GM19023 (cell line): ENCODE measurements around the gene COX19.
A peak's percentile ranks its signal among the peaks of the same experiment; 100 is the strongest.
"Not testable (repeated sequence)": the region's sequence is repeated elsewhere in the genome, so short reads cannot be mapped to it uniquely, and the experiment has no call there.

ENCODE experiments used
- ATAC-seq: cut with Tn5 transposase; IDR thresholded peaks from one replicate; pipeline ENCODE4 v1.9.1; 2021; ENCODE audit warnings: mild to moderate bottlenecking, moderate library complexity; ENCODE audit not compliant: unreplicated experiment

Gene COX19

DNA sequence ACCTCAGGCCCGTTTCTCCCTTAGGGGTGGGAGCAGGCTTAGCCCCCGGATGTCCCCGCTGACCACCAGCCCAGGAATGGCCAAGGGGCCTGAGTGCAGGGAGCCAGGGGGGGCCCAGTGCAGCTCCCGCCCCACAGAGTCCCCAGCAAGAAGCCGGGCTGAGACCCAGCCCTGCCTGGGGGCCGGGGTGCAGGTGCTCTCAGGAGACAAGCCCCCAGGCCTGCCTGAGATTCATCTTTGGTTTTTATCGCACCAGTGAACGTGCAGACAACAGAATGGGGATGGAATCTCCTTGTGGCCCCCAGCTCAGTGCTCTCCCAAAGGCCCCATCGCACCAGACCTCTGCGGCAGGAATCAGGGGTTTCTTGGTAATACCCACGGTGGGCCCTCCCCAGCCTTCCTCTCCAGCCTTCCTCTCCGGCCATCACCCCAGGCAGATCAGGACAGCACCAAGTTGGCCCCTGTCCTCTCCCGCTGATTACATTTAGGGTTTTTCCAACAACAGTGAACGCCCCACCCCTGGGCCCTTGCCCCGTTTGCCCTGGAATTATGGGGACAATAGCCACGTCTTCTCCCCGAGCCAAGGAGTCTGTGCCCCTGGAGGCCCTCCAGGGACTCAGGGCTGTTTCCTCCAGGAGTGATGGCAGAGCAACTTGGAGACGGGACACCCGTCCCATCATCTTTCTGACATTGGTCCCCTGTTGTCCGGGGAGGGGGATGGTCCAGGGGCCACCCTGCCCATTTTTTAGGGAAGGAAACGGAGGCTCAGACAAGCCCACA, 43.3 kb downstream of the COX19 start:
- ATAC-seq = no peak

DNA sequence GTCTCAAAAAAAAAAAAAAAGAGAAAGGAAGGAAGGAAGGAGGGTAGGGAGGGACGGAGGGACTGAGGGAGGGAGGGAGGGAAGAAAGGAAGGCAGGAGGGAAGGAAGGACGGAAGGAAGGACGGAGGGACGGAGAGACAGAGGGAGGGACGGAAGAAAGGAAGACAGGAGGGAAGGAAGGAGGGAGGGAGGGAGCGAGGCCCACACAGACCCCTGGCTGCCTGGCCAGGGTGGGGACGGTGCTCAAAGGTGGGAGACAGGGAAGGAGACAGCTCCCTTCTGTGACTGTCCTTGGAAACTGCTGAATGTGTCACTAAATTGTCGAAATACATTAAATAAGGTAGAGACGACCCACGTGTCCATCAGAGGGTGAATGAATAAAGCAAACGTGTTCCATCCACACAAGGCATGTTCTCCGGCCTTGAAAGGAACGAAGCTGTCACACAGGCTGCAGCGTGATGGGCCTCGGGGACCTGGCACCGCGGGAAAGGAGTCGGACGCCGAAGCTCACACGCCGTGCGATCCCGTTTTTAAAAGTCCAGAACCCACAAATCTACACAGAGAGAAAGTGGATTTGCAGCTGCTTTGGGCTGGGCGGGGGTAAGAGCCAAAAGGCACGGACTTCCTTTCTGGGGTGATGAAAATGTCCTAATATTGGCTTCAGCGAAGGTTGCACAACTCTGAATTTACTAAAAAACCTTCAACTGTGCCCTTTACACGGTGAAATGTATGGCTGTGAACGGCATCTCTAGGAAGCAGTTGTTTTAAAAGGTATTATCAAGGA, 44.2 kb downstream of the COX19 start:
- ATAC-seq = no peak

DNA sequence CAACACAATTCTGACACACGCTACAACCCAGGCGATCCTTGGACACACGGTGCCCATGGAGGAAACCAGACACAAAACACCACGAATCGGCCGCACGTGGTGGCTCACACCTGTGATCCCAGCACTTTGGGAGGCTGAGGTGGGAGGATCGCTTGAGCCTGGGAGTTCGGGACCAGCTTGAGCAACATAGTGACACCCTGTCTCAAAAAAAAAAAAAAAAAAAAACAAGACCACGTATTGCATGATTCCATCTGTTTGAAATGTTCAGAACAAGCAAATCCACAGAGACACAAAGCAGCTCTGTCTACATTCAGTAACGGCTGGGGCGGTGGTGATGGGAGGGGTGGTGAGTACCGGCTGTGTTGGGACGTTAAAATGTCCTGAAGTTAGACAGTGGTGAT, 46.0 kb downstream of the COX19 start:
- ATAC-seq = no peak

DNA sequence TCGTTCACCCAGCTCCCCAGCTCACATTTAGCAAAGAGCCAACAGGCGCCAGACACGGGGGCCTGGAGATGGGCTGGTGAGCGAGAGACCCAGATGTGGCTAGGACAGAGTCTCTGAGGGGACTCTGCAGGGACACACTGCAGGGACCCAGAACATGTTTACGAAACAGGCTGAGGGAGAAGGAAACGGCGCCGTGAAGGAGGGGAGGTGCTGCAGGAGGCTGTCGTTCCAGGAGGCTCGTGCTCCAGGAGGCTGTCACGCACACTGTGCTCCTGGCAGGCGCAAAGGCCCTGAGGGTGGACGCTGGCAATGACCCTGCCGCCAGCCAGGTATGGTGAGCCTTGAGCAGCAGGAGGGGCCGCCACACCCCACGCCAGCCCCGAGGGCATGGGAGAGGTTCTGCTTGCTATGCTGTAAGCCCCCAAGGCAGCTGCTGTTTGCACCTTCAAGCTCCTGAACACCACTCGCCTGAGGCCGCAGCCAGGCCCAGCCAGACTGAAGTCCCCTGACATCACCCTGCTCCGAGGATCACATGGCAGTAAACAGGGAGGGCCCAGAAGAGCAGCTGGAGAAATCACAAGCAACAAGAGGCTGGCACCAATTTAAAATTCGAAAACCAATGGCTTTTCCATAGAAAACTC, 48.2 kb downstream of the COX19 start:
- no peak for ATAC-seq

DNA sequence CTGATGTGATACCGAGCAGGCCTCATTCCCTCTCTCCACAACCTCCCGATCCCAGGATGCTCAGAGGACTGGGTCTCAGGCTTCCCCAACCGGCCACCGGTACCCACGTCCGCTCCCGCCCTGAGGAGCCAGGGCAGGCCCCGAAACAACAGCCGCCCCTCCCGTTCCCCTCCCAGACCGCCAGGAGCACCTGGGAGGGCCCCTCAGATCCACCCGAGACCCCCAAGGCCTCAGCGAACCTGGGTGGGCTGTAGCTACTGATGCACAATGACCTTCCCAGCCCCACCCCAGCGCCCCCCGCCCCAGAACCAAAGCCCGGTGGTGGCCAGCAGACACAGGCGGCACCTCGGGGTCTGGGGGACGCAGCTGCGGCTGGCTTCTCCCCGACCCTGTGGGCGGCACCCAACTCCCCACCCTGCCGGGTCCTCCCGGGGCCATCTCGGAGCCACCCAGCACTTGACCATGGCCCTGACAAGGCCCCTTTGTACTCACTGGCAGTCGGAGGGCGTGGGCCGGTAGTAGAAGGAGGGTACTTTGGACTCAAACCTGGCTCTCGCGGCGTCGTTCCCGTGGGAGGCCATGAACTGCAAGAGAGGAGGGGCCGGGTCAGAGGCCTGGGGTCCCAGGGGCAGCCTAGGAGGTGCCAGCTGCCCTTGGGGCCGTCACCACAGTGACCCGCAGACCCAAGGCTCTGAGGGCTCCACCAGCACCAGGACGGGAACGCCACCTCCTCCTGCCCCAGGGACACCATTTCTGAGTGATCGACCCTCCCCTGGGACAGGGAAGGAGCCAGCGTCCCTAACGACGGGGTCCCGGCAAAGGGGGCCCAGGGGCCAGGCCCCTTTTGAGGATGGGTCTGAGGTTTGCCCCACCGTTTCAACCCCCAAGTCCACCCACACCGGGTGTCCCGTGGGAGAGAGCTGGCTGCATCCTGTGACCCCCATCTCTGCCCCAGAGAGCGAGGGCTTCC, 49.0 kb downstream of the COX19 start:
- no peak for ATAC-seq

DNA sequence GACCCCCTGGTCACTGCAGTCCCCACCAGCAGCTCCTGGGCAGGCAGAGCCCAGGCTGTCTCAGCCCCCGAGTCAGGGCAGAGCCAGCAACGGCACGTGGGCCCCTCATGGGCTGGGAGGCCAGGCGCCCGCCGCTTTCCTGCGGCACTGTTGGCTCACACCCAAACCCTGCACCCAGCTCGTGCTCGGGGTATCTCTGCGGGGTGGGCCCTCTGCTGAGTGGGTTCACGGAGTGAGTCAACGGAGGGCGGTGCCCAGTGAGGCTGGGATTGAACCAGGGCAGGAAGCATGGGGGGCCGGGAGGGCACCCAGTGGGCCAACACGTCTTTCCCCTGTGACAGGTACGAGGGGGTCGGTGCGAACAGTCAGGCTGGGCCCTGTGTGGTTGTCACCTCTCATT, 49.7 kb downstream of the COX19 start:
- ATAC-seq = no peak

DNA sequence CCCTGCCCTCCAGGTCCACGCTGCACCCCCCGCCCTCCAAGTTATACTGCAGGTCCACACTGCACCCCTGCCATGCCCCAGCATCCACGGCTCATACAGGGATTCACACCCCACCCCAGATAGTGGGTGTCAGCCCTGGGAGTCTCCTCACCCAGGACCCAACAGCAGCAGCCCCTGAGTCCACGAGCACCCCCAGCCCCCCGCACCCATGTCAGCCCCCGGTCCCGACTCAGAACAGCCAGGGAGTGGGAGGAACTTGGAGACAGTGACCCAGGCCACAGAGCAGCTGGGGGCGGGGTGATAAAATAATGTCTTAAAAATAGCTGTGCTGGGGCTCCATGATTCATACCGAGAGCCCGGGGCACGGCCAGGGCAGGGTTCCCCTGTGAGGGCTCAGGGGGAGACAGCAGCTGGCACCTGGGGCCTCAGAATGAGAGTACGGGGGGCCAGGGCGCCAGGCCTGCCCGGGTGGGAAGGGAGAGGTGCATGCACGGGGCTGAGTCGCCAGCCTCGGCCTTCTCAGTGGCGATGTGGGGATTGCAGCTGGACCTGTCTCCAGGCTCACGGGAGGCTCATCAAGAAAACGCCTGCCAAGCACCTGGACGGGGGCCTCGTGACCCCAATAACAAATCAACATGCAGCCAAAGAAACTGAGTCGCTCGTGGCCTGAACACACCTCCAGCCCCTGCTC, 50.7 kb downstream of the COX19 start:
- ATAC-seq = peak; percentile 36

DNA sequence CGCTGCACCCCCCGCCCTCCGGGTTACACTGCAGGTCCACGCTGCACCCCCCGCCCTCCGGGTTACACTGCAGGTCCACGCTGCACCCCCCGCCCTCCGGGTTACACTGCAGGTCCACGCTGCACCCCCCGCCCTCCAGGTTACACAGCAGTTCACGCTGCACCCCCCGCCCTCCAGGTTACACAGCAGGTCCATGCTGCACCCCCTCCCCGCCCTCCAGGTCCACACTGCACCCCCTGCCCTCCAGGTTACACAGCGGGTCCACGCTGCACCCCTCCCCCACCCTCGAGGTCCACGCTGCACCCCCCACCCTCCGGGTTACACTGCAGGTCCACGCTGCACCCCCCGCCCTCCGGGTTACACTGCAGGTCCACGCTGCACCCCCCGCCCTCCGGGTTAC, 51.3 kb downstream of the COX19 start:
- ATAC-seq = not testable (repeated sequence)

DNA sequence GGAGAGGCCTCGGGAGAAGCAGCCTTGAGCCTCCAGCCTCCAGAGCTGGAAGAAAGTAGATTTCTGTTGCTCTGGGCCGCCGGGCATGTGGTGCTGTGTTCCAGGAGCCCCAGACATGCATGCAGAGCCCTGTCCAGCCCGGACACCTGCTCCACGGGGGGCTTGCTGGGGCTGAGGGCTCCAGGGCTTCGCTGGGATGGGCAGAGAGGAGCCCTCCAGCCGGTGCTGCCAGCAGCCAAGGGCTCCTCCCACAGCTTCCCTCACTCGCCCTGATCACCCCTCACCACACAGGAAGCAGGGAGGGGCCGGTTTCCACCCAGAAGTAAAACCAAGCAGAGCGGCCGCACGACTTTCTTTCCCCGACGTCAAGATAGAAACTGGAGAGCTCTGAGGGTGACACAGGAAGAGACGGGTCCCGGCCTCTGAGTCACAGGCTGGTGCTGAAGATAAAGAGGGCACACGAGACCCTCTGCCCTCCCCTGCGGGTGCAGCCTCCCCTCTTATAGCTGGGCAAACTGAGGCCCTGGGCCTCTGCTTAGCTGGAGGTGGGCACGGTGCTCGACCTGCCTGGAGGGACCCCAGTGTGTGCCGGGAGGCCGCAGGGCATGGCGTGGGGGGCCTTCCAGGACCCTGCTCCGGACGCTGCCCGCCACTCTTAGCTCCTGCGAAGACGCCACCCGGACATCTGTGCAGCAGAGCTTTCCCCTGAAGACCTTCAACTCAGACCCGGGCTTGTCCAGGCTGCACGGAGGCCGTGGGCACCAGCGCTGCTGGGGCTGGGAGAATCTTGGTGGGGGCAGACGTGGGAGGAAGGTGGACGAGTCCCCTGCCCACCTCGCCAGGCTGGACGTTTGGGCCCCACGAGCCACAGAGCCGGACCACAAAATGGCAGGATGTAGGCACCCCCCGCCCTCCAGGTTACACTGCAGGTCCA, 52.0 kb downstream of the COX19 start:
- ATAC-seq = peak; percentile 79

DNA sequence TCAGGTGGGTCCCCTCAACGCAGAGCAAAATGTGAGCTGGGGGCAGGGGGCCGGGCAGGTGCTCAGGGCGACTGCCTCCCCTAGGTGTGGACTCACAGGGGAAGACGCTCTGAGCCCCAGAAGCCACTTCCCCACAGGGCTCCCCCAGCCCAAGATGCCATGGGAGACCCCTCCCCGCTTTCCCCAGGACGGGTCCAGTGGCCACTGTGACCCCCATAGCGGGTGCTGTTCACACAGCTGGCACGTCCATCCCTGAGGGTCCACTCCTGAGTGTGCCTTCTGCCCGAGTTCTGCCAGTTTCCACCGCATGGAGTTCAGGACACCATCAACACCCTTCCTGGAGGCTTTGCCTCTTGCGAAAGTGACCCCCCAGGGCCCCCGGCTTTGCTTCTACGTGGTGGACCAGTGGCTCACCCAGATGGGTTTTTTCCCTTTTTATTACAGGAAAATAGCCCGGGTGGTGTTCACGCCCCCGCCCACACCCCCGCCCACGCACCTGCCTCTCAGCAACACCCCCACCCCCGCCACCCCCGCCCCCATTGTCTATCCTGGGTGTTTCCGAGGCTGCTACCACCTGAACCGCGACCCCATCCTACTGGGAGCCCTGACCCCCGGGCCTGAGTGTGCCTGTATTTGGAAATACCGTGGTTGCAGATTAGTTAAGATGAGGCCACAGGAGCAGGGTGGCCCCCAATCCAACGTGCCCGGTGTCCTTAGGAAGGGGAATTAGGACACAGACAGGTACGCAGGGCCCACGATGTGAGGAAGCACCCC, 52.8 kb downstream of the COX19 start:
- ATAC-seq = no peak

DNA sequence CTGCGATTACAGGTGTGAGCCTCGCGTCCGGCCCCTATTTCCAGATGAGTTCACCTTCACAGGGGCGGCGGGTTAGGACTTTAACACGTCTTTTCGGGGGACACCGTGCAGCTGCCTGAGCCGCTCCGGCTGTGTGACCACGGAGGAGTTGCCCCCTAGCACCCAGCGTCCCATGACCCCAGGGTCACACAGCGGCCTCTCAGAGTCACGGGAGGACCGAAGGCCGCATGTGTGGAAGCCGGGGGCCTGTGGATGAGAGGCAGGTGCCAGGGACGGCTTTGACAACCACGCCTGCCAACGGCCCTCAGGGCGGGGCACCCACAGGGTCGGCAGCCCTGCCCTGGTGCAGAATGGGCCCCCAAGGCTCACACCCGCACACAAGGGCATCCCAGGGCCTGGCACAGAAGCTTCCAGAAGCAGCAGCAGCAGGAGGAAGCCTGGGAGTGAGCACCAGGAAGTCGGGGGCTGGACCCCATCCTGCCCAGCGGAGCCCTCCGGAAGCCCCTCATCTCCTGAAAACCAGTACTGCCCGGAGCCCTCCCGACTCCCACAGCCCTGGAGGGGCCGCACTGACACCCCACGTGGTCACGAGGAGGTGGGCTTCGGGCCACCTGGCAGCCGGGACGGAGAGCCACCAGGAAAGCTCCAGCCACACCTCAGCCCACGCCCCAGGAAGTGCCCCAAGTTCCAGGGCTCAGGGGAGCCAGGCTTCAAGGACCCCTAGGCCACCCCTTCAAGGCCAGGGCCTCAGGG, 53.6 kb downstream of the COX19 start:
- ATAC-seq = no peak

DNA sequence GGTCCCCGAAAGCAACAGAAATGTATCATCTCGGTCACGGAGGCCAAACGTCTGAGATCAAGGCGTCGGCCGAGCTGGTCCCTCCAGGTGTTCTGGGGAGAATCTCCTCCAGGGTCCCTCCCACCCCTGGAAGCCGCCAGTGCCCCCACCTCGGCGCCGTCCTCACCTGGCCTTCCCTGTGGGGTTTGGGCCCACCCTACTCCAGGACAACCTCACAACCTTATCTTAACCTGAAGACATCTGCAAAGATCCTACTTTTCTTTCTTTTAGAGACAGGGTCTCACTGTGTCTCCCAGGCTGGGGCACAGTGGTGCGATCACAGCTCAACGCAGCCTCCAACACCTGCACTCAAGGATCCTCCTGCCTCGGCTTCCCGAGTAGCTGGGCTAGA, 54.3 kb downstream of the COX19 start:
- no peak for ATAC-seq

DNA sequence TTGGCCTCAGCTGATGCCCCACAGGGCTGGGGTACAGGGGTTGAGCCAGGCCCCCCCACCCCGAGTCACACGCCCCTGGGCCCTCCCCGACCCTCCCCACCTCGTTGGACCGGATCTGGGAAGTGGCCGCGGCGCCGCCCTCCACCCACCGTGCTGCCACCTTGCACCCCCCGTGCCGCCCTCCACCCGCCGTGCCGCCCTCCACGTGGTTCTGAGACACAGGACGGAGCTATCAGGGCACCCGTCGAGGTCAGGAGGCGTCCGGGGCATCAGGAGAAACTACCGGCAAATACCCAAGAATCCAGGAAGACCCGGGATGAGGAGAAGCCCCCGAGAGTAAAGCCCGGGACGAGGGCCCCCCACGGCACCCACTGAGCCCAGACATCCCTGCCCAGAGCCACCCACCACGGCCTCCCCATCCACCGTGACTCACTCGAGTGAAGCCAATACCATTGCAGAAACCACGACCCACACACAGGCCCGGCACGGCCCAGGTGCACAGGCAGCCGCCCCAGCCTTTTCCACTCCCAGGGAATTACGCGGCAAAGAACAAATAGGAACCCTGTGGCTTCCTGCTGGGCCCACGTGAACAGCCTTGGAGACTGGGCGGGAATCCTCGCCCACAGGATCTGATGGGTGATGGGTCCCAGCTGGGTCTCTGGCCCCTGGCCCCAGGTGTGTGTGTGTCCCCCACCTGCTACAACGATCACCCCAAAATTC, 54.8 kb downstream of the COX19 start:
- no peak for ATAC-seq

DNA sequence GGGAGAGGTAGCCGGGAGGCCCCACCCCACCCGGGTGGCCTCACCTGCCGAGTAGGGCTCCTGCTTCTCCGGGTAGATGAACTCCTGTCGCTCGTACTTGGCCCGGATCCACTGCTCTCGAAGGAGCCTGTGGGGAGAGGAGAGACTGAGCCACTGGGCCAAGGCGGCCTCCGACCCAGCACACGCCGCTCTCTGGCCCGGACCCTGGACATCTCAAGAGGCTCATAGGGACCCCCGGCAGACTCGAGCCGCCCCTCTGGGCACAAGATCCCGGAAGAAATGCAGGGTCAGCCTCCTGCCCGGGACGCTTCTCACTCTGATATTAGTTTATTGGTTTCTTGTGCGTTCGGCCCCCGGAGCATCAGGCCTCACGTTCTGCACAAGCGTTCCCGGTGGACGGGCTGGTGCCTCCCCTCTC, 55.4 kb downstream of the COX19 start:
- no peak for ATAC-seq

DNA sequence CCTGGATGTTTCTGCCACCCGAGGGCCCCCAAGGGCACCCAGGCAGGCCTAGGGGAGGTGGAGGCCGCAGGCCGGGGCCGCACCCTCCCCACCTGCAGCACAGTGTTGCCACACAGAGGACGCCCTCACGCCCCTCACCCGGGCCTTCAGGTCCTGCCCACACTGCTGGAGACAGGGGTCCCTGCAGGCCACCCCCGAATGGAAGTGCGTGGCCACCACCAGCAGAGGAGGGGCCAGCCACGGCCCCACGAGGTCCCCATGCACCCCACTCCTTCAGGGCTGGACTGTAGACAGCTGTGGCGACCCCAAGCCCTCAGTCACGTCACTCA, 56.3 kb downstream of the COX19 start:
- ATAC-seq = no peak

DNA sequence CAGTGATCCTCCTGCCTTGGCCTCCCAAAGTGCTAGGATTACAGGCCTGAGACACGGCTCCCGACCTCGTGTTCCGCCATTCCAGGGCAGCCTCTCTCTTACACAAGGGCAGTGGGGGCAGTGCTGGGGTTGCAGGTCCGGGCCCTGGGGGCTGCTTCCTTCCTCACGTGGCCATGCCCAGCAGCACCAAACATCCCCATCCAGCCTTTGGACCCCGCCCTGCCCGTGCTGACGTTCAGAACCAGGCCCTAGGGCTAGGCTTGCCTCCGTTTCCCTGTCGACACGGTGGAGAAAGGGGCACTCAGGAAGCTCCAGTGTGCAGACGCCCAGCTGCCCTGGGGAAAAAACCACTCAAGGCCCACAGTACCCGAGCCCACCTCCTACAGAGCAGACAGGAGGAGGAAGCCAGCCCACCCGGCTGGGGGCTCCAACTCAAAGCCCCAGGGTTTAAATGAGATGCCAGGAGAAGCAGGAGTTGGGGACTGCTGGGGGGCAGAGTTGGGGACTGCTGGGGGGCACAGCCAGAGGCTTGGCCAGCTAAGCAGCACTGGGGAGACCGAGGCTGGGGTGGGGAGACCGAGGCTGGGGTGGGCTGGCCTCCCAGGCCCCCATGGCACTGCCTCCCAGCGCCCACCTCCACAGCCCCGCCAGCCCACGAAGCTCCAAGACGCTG, 56.8 kb downstream of the COX19 start:
- no peak for ATAC-seq

DNA sequence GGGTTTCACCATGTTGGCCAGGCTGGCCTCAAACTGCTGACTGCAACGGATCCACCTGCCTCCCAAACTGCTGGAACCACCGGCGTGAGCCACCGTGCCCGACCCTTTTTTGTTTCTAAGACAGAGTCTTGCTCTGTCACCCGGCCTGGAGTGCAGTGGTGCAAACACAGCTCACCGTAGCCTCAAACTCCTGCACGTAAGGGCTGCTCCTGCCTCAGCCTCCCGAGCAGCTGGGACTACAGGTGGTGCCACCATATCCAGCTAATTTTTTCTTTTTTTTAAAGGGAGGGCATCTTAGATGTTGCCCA, 57.3 kb downstream of the COX19 start:
- ATAC-seq = no peak
